Hippocampal formation (tissue), 2 donors: ENCODE measurements around the gene TTLL11.
A peak's percentile ranks its signal among the peaks of the same experiment; 100 is the strongest.
"Not testable (repeated sequence)": the region's sequence is repeated elsewhere in the genome, so short reads cannot be mapped to it uniquely, and the experiment has no call there.

Experiments
- DNase-seq, 2 donors: peaks; one replicate each; lab custom pipeline; 2025; lab: John Stamatoyannopoulos, UW

TTLL11 gene

DNA sequence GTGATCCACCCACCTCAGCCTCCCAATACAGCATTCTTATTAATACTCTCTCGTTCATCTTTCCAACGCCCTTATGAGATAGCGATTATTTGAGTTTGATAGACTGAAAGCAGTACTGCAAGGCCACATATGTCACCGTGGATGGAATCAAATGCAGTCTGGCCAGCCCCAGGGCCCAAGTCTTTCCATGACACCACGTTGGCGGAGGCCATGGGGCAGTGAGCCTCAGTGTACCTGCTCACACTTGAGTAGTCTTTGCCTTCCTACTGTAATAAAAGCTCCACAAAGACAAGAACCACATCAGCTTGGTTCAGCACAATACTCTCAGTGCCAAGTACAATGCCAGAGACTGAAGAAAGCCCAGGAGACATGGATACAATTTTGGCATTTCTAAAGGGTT lies 88.5 kb downstream of the TTLL11 start:
- DNase-seq = no peak

DNA sequence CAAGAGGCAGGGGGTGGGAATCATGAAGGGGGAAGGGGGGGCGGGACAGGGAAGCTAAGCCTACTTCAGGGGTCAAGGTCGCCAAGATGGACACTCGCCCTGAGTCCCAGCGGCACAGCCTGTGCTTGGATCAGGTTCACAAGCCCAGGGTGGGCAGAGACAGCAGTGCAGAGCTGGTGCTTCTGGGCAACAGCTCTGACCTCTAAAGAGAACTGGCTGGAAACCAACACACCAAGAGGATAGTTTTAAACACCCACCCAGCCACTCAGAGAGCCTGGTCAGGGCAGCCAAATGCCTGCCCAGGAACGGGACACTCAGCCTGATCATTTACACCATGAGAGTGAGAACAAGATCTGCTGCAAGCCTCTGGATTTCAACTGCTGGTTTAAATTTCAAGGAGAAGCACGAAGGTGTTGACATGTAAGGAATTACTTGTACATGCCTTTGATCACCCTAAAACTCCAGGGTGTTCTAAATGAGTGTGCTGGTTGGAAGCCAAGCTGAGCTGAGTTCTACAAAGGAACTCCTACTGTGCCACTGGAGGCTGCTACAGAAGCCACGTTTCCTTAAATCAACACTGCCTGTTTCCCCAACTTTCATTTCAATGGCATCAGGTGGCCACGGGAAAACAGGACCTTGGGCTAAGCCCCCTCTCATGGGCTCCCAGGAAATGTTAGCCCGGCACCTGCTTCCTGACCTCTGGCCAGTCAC lies 91.5 kb downstream of the TTLL11 start:
- no peak for DNase-seq

DNA sequence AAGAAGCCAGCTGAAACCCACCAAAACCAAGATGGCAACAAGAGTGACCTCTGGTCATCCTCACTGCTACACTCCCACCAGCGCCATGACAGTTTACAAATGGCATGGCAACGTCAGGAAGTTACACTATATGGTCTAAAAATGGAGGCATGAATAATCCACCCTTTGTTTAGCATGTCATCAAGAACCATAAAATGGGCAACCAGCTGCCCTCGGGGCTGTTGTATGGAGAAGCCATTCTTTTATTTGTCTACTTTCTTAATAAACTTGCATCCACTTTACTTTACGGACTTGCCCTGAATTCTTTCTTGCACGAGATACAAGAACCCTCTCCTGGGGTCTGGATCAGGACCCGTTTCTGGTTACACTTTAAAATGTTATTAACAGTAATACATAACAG lies 92.6 kb downstream of the TTLL11 start:
- not testable (repeated sequence) for DNase-seq

DNA sequence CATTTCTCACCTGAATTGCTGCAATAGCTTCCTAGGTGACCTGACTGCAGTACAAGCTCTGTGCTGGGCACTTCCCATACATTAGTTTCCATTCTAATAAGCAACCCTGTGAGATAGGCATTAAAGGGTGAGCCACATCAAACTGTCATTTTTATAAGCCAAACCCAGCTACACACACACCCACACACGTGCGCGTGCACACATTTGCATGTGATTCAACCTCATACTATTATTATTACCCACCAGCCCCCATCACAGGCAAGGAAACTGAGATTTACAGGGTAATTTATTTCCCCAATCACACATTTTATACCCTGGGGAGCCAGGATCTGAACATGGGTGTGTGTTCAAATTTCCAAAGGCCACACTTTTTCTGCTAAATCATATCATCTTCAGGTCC lies 93.6 kb downstream of the TTLL11 start:
- DNase-seq = no peak

DNA sequence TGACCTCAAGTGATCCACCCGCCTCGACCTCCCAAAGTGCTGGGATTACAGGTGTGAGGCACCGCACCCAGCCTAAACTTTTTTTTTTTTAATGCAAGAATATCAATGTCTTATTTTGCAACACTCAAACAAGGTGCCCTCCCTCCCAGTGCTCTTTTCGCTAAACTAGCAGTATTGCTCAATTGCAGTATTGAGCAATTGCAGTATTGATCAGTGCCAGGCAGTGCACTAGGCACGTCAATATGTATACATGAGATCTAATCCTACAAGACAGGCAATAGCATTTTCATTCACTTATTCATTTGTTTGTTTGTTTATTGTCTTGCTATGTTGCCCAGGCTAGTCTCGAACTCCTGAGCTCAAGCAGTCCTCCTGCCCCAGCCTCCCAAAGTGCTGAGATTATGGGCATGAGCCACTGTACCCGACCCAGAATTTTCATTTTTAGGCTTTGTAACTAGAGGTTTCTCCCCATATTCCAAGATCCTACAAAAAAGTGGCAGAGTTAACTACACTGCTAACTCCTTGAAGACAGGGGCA lies 94.5 kb downstream of the TTLL11 start:
- DNase-seq = no peak

DNA sequence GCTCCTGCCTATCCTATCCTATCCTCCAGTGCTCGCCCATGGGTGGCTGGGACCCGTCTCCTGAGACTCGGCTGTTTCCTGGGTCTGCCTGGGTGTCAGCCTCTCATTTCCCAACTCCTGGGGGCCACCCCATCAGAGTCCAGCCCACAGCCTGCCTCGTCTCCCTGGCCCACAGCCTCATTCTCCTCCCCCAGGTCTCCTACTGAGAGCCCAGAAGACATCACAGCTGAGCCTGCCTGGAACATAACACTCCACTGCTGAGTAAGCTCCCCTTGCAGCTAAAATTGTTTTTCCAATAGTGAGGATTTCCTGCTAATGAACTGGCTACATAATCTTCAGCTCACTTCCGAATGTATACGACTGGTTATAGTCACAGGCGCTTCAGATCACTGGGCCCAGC lies 95.3 kb downstream of the TTLL11 start:
- no peak for DNase-seq

DNA sequence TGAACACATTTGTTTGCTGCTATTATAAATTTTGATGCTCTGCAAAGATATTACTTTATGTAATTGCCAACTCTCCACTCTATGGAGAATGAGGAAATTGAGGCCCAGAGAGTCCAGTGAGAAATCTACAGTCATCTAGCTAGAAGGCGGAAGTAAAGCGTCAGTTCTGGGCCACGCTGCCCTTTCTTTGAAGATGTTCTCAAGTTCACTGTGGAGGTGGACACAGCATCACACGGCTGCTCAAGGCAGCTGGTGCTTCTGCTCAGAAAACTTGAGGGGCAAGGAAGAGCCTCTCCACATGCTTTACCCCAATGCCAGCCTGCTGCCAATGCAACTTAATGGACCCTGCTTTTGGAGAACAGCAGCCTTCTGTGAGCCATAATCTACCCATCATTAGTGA lies 96.3 kb downstream of the TTLL11 start:
- no peak for DNase-seq

DNA sequence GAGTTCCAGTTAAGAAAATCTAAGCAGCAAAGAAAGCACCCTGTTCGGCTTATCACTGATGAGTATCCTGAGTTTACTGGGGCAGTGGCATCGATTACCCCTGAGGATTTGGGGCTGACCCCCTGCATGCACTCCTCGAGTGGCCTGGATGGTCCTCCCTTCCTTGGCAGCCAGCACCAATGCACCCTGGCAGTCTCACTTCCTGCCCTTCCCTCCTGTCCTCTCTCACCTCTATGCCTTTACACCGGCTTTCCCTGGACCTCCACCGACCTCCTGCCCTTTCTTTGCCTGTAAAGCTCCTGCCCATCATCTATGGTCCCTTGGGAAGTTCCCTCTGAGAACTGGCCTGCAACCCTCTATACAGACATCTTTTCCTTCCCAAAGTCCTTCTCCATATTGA lies 97.1 kb downstream of the TTLL11 start:
- no peak for DNase-seq

DNA sequence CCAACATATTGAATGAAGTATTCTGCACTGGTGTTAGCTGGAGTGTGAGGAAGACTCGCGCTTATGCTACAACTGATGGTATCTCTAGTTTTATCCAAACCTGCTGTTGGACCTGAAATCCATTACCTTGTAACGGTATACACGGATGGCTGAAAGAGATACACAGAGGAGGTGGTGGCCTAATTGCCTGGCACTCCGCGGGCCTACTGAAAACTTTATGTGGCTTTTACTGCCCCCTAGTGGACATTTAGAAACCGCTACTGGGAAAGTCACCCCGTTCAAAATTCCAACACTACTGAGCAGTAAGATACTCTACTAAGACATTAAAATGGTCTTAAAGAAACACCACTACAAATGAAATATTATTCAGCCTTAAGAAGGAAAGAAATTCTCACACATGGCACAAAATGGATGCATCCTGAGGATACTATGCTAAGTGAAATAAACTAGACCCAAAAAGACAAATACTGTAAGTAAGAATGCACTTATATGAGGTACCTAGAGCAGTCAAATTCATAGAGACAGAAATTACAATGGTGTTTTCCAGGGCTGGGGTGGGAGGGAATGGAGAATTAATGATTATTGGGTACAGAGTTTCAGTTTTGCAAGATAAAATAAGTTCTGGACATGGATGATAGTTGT lies 100.4 kb downstream of the TTLL11 start:
- peak; percentile 48 to 90 for DNase-seq

DNA sequence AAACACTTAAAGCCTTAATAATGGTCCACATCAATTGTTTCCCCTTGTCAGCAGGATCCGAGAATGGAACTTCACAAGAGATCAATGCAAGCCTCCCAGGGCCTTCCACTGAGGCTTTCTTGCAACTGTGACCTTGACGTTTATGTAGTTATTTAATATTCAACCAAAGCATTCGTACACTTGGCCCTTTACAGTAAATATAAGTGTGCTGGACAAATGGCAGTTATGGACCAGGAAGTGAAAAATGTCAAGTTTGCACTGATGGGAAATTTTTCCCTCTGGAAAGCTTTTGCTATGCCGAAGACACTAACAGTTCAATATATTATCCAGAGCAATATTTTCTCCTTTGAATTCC lies 101.8 kb downstream of the TTLL11 start:
- DNase-seq = no peak

DNA sequence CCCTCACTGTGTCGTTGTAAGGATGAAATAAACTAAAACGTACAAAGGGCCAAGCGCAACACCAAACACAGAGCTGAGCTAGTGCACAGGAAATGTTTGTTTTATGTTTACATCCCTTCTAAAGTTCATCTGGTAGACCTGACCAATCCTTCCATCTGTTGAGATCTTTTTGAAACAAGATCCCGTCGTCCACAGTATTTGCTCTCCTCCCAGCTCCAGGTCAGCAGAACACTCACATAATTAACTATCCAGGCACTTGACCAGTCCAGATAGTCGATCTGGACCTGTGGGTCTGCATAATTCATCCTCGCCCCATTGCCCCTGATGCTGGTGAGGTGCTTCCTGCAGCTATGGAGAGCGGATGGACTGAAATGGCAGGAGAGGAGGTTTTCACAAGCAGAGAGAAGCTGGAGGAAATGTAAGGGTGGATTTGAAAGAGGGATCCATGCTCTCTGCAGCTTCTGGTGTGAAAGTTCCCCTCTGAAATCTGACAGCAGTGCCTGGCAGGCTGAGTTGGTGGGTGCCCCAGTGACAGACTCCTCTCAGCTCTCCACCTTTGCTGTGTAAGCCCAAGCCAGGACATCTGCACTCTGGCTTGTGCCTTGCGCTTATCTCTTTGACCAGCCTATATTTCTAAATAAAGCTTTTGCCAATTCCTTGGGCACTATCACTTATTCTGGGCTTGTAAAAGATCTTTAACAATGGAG lies 102.4 kb downstream of the TTLL11 start:
- no peak for DNase-seq

DNA sequence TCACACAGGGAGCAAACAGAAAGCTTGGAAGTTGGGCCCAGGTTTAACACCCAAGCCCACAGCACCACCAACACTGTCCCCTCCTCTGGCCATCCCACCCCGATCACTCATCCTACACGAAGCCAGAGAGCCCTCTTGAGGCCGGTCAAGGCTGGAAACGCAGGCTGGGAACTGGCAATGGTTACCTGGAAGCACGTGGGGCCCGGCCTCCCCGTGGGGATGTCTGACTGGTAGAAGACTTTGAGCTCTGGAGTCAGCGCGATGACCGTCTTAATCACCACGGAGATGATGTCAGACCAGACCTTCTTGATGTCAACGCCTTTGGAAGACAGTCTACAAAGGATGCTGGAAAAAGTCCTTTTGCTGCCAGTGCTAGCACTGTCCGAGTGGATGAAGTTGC lies 104.1 kb downstream of the TTLL11 start:
- DNase-seq = no peak

DNA sequence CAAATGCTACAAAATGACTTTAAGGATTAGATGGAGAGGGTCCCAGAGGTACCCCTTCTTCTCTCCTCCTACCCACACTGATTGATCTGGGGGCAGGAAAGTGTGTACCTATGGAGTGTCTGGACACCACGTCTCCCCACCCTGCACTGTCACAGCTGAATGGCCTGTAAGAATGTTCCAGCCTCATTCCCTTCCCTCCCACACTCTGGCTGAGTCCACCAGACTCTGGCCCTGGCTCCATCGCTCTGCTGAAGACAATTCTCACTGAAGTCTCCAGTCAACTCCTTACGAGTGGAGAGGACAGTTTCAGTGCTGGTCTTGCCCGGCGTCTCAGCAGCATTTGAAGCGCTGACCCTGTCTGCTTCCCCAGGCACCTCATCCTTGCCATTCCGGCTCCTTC lies 105.8 kb downstream of the TTLL11 start:
- DNase-seq = no peak

DNA sequence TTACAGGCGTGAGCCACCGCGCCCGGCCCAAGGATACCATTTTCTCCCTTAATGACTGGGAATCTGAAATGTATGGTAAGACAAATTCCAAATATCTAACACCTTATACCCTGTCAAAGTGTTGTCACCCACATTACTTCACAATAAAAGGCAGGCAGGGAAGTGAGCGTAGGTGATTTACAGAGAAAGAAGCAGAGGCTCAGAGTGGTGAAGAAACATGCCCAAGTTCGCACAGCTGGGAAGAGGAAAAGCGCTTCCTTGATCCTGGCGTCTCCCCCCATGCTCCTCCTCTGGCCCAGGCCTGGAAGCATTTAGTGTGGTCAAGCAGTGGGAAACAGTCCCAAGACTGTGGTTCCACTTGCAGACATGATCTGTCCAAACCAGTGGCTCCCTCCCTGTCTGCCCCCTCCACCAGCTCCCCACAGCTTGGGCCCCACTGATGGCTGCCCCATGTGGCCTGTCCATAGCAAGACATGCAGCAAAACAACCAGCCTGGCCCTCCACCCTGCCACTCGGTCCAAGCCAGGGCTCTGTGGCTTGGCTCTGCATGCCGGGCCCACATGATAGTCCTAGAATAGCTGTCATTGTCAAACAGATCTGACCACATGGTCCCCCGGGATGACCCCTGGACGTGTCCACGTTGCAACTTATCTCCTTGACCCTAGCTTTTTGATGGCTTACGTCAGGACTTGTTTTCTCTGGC lies 107.2 kb downstream of the TTLL11 start:
- DNase-seq = no peak

DNA sequence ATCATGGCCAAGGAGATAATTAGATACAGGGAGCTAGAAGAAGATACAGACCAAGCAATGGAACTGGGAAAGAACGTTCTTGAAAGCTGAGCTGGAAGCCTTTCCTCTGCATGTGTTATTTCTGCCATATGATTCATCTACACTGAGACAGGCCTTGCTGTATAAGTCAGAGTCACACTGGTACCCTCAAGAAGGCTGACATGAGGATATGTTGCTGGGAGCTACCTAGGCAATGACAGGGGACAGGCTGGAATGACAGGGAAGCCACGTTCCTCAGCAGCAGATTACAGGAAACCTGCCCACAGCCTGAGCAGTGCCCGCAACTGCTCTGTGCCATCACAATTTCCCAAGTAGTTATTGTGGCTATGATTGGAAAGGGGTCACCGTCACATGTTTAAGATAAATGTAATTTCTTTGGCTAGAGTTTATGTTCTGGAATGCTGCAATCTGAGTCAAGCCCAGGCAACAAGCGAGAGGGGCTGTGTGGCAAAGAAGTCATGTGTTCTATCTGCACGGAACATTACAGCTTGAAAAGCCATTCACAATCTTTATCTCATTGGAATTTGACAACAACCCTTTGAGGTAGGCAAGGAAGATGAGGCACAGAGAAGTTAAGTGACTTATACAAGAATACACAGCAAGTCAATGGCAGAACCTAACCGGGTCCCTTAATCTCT lies 108.2 kb downstream of the TTLL11 start:
- DNase-seq = no peak

DNA sequence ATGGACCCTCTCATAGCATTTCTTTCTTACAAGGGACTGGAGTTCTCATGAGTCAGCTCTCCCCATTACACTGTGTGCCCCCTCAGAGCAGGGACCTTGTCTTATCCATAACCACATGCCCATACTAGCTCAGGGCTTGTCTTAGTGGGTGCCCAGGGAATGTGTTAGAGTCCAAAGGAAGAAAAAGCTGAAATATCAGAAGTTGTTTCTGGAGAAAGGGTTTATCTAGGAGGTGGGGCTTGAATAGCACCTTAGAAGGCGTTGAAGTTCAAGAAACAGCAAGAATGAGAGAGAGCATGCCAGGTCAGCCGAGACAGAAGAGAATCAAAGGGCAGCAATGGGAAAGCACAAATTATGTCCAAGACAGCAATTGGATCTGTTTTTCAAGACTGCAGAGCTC lies 109.4 kb downstream of the TTLL11 start:
- DNase-seq = no peak

DNA sequence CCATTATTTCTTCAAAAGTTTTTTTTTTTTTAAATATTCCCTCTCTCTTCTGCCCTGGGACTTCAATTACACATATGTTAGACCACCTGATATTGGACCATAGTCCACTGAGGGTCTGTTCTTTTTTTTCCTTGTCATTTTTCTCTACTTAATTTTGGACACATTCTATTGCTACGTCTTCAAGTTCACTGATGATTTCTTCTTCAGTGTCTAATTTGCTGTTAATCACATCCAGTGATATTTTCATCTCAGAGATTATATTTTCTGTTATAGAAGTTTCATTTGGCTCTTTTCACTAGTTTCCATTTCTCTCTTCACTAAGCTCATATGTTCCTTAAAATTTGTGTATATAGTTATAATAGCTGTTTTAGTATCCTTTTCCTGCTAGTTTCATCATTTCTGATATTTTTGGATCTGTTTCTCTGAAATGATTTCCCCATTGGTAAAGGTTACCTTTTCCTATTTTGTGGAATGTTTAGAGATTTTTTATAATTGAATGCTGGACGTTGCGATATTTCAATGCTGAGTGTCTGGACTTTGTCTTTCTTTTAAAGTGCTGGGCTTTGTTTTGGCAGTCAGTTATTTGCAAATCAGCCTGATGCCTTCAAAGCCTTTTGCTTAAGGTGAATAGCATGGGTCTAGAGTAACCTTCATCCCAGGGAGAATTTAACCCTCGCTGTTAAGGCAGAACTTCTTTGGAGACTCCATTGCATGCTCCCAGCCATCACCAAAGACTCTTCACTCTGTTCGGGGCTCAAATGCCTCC lies 111.8 kb downstream of the TTLL11 start:
- no peak for DNase-seq

DNA sequence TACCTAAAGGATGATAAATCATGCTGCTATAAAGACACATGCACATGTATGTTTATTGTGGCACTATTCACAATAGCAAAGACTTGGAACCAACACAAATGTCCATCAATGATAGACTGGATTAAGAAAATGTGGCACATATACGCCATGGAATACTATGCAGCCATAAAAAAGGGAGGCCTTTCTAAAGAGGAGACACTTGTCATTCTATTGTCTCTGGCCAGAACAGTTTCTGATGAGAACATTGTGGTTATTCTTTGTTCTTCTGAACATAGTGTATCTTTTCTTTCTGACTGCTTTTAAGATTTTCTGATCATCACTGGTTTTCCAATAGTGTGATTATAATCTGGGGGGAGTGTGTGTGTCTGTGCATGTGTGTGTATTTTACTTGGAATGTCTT lies 112.4 kb downstream of the TTLL11 start:
- DNase-seq = not testable (repeated sequence)

DNA sequence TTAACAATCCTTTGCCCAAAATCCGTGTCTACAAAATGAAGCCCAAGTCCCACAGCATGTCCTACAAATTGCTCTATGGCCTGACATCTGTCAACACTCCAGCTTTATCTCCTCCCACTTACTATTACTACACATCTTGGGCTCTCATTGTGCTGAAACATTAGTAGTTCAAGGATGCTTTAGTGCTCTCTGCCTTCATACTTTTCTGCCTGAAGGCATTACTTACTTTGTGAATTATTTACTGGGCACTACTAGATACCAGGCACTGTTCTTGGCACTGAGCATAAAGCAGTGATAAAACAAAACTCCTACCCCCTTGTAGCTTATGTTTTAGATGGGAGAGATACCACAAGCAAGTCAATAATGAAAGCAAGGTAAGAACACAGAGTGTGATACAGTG lies 113.4 kb downstream of the TTLL11 start:
- DNase-seq = no peak

DNA sequence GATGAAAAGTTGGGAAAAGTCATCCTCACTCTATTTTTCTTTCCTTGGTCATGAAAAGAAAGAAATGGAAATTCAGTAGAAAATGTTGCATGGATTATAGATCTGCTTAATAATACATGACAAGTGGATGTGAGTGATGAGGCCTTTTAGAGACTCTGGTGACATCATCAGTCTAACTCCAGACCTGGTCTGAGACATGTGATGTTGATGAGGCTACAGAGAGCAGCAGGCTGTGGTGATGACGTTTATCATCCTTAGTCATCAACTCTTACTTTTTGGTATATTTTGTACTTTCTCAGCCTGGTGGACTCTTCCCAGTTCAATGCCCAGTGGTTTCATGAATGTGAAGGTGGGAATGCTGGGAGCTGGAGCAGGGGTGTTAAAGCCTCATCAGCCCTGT lies 116.4 kb downstream of the TTLL11 start:
- DNase-seq = no peak

DNA sequence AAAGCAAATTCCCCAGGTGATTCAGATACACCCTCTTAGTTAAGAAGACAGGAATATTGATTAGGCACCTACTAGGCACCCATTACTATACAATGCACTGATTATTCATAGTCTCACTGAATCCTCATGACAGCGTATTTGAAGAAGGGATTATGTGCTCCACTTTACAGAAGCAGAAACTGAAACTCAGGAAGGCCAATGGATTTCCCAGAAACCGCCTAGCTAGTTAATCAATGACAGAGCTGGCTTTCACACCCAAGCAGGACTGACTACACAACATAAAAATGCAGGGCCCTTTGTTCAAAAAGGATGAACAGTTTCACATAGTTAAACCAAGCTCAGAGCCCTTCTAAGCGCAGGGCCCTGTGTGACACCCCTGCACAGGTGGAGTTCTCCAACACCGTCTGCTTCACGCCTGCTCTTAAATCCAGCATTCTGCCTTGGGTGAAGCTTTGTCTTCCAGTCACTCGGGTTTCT lies 117.3 kb downstream of the TTLL11 start:
- DNase-seq = no peak
